KMS-11 (cell line): ENCODE data around the gene HYDIN.
"Not testable (repeated sequence)": the region's sequence is repeated elsewhere in the genome, so short reads cannot be mapped to it uniquely, and the experiment has no call there.

Experiments
- H2AFZ ChIP-seq: fragments of 200-600 bp; sonication (generic); 2 replicates; pipeline ENCODE4 v1.6.1; 2016; ENCODE audit warnings: antibody characterized with exemption, mixed run types, low read depth
- H3K27ac ChIP-seq: fragments of 200-600 bp; sonication (generic); 2 replicates; pipeline ENCODE4 v1.6.1; 2016; ENCODE audit warnings: mild to moderate bottlenecking, mixed run types
- H3K27me3 ChIP-seq: fragments of 200-600 bp; sonication (generic); 2 replicates; pipeline ENCODE4 v1.6.1; 2017; ENCODE audit warnings: mild to moderate bottlenecking, low read depth, mixed run types, moderate library complexity; ENCODE audit not compliant: insufficient read depth
- H3K36me3 ChIP-seq: fragments of 200-600 bp; sonication (generic); 2 replicates; pipeline ENCODE4 v1.6.1; 2017; ENCODE audit warnings: mild to moderate bottlenecking, mixed run types; ENCODE audit not compliant: insufficient read depth
- H3K4me1 ChIP-seq: fragments of 200-600 bp; sonication (generic); 2 replicates; pipeline ENCODE4 v1.6.1; 2016; ENCODE audit warnings: mild to moderate bottlenecking, low read depth, mixed run types; ENCODE audit not compliant: poor library complexity, severe bottlenecking
- H3K4me2 ChIP-seq: fragments of 200-600 bp; sonication (generic); 2 replicates; pipeline ENCODE4 v1.7.0; 2016; ENCODE audit warnings: mild to moderate bottlenecking, mixed run types
- H3K4me3 ChIP-seq: fragments of 200-600 bp; sonication (generic); IDR thresholded peaks from 2 replicates; pipeline ENCODE4 v1.6.1; 2017; ENCODE audit warnings: low read depth, low read length, mixed read lengths; ENCODE audit not compliant: insufficient read depth
- H3K79me2 ChIP-seq: fragments of 200-600 bp; sonication (generic); 2 replicates; pipeline ENCODE4 v1.6.1; 2016; ENCODE audit warnings: low read depth, mixed run types; ENCODE audit not compliant: insufficient read depth
- H3K9ac ChIP-seq: fragments of 200-600 bp; sonication (generic); 2 replicates; pipeline ENCODE4 v1.6.1; 2016; ENCODE audit warnings: mild to moderate bottlenecking, mixed run types
- H4K20me1 ChIP-seq: fragments of 200-600 bp; sonication (generic); 2 replicates; pipeline ENCODE4 v1.6.1; 2016; ENCODE audit warnings: mild to moderate bottlenecking, mixed run types; ENCODE audit not compliant: insufficient read depth

HYDIN gene

DNA sequence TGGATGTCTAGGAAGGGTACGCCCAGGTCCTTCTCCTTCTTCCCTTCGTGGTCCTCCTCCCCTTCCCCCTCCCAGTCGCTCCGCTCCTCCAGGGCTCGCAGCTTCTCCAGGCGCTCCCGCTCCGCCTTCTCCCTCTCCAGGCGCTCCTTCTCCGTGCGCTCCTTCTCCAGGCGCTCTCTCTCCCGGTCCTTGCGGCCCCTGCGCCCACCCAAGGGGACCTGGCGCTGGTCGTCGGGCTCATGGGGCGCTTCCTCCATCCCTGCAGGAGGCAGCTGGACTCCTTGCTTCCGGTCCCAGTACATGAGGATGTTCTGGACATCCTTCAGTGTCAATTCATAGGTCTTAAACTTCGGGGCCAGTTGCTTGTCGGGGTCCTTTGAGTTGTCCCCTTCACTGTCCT lies 309.9 kb downstream of the HYDIN start:
- H3K36me3 ChIP-seq, H2AFZ ChIP-seq, H4K20me1 ChIP-seq, H3K27me3 ChIP-seq, H3K4me1 ChIP-seq, H3K4me2 ChIP-seq, H3K27ac ChIP-seq, H3K79me2 ChIP-seq, H3K4me3 ChIP-seq, H3K9ac ChIP-seq: not testable (repeated sequence)

DNA sequence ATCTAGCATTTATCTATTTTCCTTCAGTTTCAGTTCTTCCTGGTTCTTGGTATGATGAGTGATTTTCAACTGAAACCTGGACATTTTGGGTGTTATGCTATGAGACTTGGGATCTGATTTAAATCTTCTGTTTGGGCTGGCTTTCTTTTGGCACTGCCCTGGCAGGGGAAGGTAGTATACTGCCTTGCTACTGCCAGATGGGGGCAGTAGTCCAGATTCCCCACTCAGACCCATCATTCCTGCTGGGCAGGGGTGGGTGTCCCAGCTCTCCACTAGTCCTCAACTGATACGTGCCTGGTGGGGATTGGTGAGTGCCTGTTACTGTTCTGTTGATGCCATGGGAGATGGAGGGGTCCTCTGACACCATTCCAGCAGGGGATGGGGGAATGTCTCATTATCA lies 342.3 kb downstream of the HYDIN start:
- H2AFZ ChIP-seq, H3K27ac ChIP-seq, H4K20me1 ChIP-seq, H3K36me3 ChIP-seq, H3K27me3 ChIP-seq, H3K9ac ChIP-seq, H3K4me3 ChIP-seq, H3K79me2 ChIP-seq, H3K4me2 ChIP-seq, H3K4me1 ChIP-seq: not testable (repeated sequence)

GRCh38 chr16:70884652-70885051 lies 345.9 kb downstream of the HYDIN start:
- H3K79me2 ChIP-seq, H2AFZ ChIP-seq, H3K4me3 ChIP-seq, H3K27ac ChIP-seq, H4K20me1 ChIP-seq, H3K4me1 ChIP-seq, H3K27me3 ChIP-seq, H3K36me3 ChIP-seq, H3K9ac ChIP-seq, H3K4me2 ChIP-seq: not testable (repeated sequence)

DNA sequence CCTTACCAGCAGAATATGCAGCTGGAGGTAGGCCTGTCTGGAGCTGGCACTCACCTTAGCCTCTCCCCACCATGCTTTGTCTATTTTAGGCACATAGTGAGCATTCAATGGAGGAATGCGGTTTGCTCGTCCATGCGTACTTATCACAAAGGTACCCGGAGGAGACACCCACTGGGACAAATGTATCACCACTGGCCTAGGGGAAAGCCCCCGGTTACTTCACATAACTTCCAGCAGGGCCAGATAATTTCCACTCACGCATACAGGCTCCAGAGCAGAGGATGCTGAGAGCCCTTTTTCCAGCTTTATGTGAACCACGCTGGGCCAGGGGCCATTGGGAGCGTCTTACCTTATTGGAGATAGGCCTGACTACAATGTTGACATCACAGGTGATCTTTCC lies 348.2 kb downstream of the HYDIN start:
- H3K9ac ChIP-seq, H2AFZ ChIP-seq, H3K4me3 ChIP-seq, H3K4me2 ChIP-seq, H3K27me3 ChIP-seq, H3K4me1 ChIP-seq, H3K27ac ChIP-seq, H3K79me2 ChIP-seq, H3K36me3 ChIP-seq, H4K20me1 ChIP-seq: not testable (repeated sequence)

GRCh38 chr16:70877895-70878294 lies 352.6 kb downstream of the HYDIN start:
- H3K79me2 ChIP-seq, H3K27me3 ChIP-seq, H3K4me1 ChIP-seq, H4K20me1 ChIP-seq, H2AFZ ChIP-seq, H3K4me3 ChIP-seq, H3K4me2 ChIP-seq, H3K36me3 ChIP-seq, H3K27ac ChIP-seq, H3K9ac ChIP-seq: not testable (repeated sequence)

GRCh38 chr16:70876442-70876841 lies 354.1 kb downstream of the HYDIN start:
- not testable (repeated sequence) for H3K9ac ChIP-seq, H3K27me3 ChIP-seq, H3K4me2 ChIP-seq, H3K4me3 ChIP-seq, H3K27ac ChIP-seq, H3K4me1 ChIP-seq, H3K36me3 ChIP-seq, H3K79me2 ChIP-seq, H4K20me1 ChIP-seq, H2AFZ ChIP-seq

- not testable (repeated sequence) for H4K20me1 ChIP-seq, H3K36me3 ChIP-seq
Observed at GRCh38 chr16:70864698-70865097, 365.8 kb downstream of the HYDIN start.

GRCh38 chr16:70861996-70862395 lies 368.5 kb downstream of the HYDIN start:
- H3K4me1 ChIP-seq, H4K20me1 ChIP-seq, H3K27ac ChIP-seq, H3K79me2 ChIP-seq, H3K27me3 ChIP-seq, H3K36me3 ChIP-seq, H3K4me3 ChIP-seq, H2AFZ ChIP-seq, H3K9ac ChIP-seq, H3K4me2 ChIP-seq: not testable (repeated sequence)

More at GRCh38 chr16:70864698-70865097, 365.8 kb downstream of the HYDIN start:
- not testable (repeated sequence) for H3K27ac ChIP-seq, H3K4me1 ChIP-seq, H3K79me2 ChIP-seq, H3K4me3 ChIP-seq, H2AFZ ChIP-seq, H3K27me3 ChIP-seq, H3K4me2 ChIP-seq, H3K9ac ChIP-seq

- not testable (repeated sequence) for H3K4me1 ChIP-seq, H3K4me3 ChIP-seq, H3K4me2 ChIP-seq, H2AFZ ChIP-seq, H3K27ac ChIP-seq, H3K36me3 ChIP-seq, H3K27me3 ChIP-seq, H3K79me2 ChIP-seq, H4K20me1 ChIP-seq, H3K9ac ChIP-seq
Observed at GRCh38 chr16:70851299-70851698, 379.2 kb downstream of the HYDIN start.

GRCh38 chr16:70823498-70824118 lies 406.9 kb downstream of the HYDIN start:
- H3K4me1 ChIP-seq, H3K9ac ChIP-seq, H3K4me3 ChIP-seq, H2AFZ ChIP-seq, H3K36me3 ChIP-seq, H4K20me1 ChIP-seq, H3K79me2 ChIP-seq, H3K4me2 ChIP-seq, H3K27ac ChIP-seq, H3K27me3 ChIP-seq: not testable (repeated sequence)

DNA sequence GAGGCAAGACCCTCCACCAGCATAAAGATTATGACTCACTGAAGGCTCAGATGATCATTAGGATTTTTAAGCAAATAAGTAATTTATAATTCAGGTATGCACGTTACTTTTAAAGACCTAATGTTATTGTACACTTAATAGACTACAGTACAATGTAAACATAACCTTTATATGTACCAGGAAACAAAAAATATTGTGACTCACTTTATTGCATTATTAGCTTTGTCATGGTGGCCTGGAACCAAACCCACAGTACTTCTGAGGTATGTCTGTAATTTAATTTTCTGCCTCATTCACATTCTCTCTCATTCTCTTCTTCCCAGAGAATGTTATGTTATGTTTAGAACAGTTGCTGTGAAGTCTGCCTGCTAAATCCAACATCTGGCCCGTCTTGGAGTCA lies 407.8 kb downstream of the HYDIN start:
- H3K27me3 ChIP-seq, H4K20me1 ChIP-seq, H2AFZ ChIP-seq, H3K27ac ChIP-seq, H3K36me3 ChIP-seq, H3K79me2 ChIP-seq, H3K4me1 ChIP-seq, H3K4me3 ChIP-seq, H3K4me2 ChIP-seq, H3K9ac ChIP-seq: not testable (repeated sequence)
